HepG2 (cell line): ENCODE measurements around the gene MSI2. TPM values are rescaled to one million over a fixed set of nuclear protein-coding genes. Genes with fewer than 3 reads are reported as not detected.

Source experiments
- DDIT3 ChIP-seq: sonication (generic); formaldehyde crosslinking; IDR thresholded peaks from 2 replicates; pipeline ENCODE4 v1.4.0; 2020; ENCODE audit warnings: mild to moderate bottlenecking, missing genetic modification reagents
- DZIP1 ChIP-seq: sonication (generic); formaldehyde crosslinking; IDR thresholded peaks from 2 replicates; pipeline ENCODE4 v1.5.0; 2020; ENCODE audit warnings: mild to moderate bottlenecking, missing genetic modification reagents
- FOXC1 ChIP-seq: sonication (generic); formaldehyde crosslinking; IDR thresholded peaks from 2 replicates; pipeline ENCODE4 v1.8.0; 2022; ENCODE audit warnings: mild to moderate bottlenecking, missing genetic modification reagents, borderline replicate concordance
- HNF4A ChIP-seq: sonication (generic); formaldehyde crosslinking; IDR thresholded peaks from 2 replicates; pipeline ENCODE4 v1.4.0; 2020; ENCODE audit warnings: missing genetic modification reagents
- JUNB ChIP-seq: sonication (generic); formaldehyde crosslinking; IDR thresholded peaks from 2 replicates; pipeline ENCODE4 v1.8.0; 2022; ENCODE audit warnings: missing genetic modification reagents, mild to moderate bottlenecking, borderline replicate concordance
- MLXIP ChIP-seq: sonication (generic); formaldehyde crosslinking; IDR thresholded peaks from 2 replicates; pipeline ENCODE4 v1.9.0; 2021; ENCODE audit warnings: missing genetic modification reagents, borderline replicate concordance
- MXD4 ChIP-seq: IDR thresholded peaks from 2 replicates; pipeline ENCODE4 v1.6.1; 2016; ENCODE audit warnings: mild to moderate bottlenecking, missing biosample characterization, missing genetic modification reagents
- NFRKB ChIP-seq: fragments of 450-650 bp; IDR thresholded peaks from 2 replicates; pipeline ENCODE4 v1.6.1; 2017
- NR1H2 ChIP-seq: sonication (generic); formaldehyde crosslinking; IDR thresholded peaks from 2 replicates; pipeline ENCODE4 v1.8.1; 2022; ENCODE audit warnings: low read depth, missing genetic modification reagents, borderline replicate concordance
- POGZ ChIP-seq: sonication (generic); formaldehyde crosslinking; IDR thresholded peaks from 2 replicates; pipeline ENCODE4 v1.4.0; 2020; ENCODE audit warnings: mild to moderate bottlenecking, missing genetic modification reagents
- RFX3 ChIP-seq: IDR thresholded peaks from 2 replicates; pipeline ENCODE4 v1.6.1; 2016; ENCODE audit warnings: missing biosample characterization, missing genetic modification reagents
- SMAD9 ChIP-seq: sonication (generic); formaldehyde crosslinking; IDR thresholded peaks from 2 replicates; pipeline ENCODE4 v1.5.1; 2020; ENCODE audit warnings: mild to moderate bottlenecking, missing genetic modification reagents
- SP4 ChIP-seq: sonication (generic); formaldehyde crosslinking; IDR thresholded peaks from 2 replicates; pipeline ENCODE4 v1.8.1; 2023; ENCODE audit warnings: mild to moderate bottlenecking, missing genetic modification reagents
- TFE3 ChIP-seq: IDR thresholded peaks from 2 replicates; pipeline ENCODE4 v1.6.1; 2016
- ZNF280D ChIP-seq: sonication (generic); formaldehyde crosslinking; IDR thresholded peaks from 2 replicates; pipeline ENCODE4 v1.5.1; 2020; ENCODE audit warnings: mild to moderate bottlenecking, missing genetic modification reagents
- ZNF354B ChIP-seq: sonication (generic); formaldehyde crosslinking; IDR thresholded peaks from 2 replicates; pipeline ENCODE4 v1.8.0; 2022; ENCODE audit warnings: mild to moderate bottlenecking, missing genetic modification reagents
- ZNF451 ChIP-seq: sonication (generic); formaldehyde crosslinking; IDR thresholded peaks from 2 replicates; pipeline ENCODE4 v1.5.0; 2020; ENCODE audit warnings: mild to moderate bottlenecking, missing genetic modification reagents
- ZNF737 ChIP-seq: sonication (generic); formaldehyde crosslinking; IDR thresholded peaks from 2 replicates; pipeline ENCODE4 v1.5.0; 2020; ENCODE audit warnings: missing genetic modification reagents, mild to moderate bottlenecking, borderline replicate concordance
- ZSCAN31 ChIP-seq: sonication (generic); formaldehyde crosslinking; IDR thresholded peaks from 2 replicates; pipeline ENCODE4 v1.5.0; 2020; ENCODE audit warnings: low read depth, mild to moderate bottlenecking, missing genetic modification reagents
- polyA plus RNA-seq, 8 experiments: library from polyadenylated mRNA; depleted of rRNA in 3 of 8; stranded (reverse) in 7 of 8; unstranded in 1 of 8; fragments of >200 nt; fragmentation: Illumina TruSeq in 4 of 8; extraction: Trizol in 4 of 8; gene quantifications; 2 replicates each; pipeline versions ENCODE4 v1.2.1 to v1.2.3, GENCODE V29; 2011 to 2016; ENCODE audit warnings: low read depth in 4 of 8, missing spikeins in 1 of 8, mixed read lengths in 1 of 8; ENCODE audit not compliant: insufficient read depth in 1 of 8
- total RNA-seq, 5 experiments: library from RNA; depleted of rRNA; stranded (reverse); fragments of >200 nt; fragmentation: Illumina TruSeq; extraction: Trizol; gene quantifications; 2 replicates each; pipeline ENCODE4 v1.2.3, GENCODE V29; 2016; ENCODE audit warnings: low read depth in 1 of 5

MSI2 gene
- total and polyA plus RNA-seq, 2 of the 13 experiments (the other 11 are each of a cell fraction or from before 2014, with no cell fraction given), result 77.5 to 78.4 TPM

GRCh38 chr17:57413848-57414651 is 157.7 kb downstream of the MSI2 start (continued):
- TF ChIP-seq TFE3 (CRISPR knock-in tag) (peak; percentile 80), ZNF451 (CRISPR knock-in tag) (no peak), ZNF737 (CRISPR knock-in tag) (no peak), MLXIP (CRISPR knock-in tag) (no peak), HNF4A (CRISPR knock-in tag) (peak; percentile 94), SP4 (no peak), RFX3 (CRISPR knock-in tag) (no peak), ZSCAN31 (CRISPR knock-in tag) (peak; percentile 92), JUNB (CRISPR knock-in tag) (no peak; the same call in 1 of the 2 replicates), POGZ (peak; percentile 96), ZNF280D (peak; percentile 65; the same call in 1 of the 2 replicates), DDIT3 (CRISPR knock-in tag) (no peak), DZIP1 (CRISPR knock-in tag) (no peak), NR1H2 (no peak), FOXC1 (CRISPR knock-in tag) (peak; percentile 58; the same call in 1 of the 2 replicates), ZNF354B (CRISPR knock-in tag) (0 out of 2 replicates have a peak, but pooled peaks have one; percentile 41), SMAD9 (no peak), NFRKB (no peak), MXD4 (CRISPR knock-in tag) (peak; percentile 68; the same call in 1 of the 2 replicates)
